Measurements from ENCODE around the gene KDELR3.

DNA sequence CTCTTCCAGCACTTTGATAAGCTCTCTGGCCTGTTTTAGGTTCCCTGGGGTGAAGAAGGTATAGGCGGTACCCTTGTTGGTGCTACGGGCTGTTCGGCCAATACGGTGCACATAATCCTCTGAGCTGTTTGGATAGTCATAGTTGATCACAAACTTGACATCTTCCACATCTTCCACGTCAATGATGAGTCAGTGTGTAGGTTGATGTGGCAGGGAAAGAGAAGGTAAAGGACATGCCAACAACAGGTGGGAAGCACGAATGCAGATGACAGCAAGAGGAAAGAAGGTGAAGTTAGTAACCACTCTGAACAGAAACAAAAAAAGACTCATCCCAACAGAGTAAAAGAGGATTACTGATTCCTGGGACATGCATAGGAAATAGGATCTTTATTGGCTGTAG is 20.1 kb downstream of the KDELR3 start:
- TF ChIP-seq, protein P1, sequence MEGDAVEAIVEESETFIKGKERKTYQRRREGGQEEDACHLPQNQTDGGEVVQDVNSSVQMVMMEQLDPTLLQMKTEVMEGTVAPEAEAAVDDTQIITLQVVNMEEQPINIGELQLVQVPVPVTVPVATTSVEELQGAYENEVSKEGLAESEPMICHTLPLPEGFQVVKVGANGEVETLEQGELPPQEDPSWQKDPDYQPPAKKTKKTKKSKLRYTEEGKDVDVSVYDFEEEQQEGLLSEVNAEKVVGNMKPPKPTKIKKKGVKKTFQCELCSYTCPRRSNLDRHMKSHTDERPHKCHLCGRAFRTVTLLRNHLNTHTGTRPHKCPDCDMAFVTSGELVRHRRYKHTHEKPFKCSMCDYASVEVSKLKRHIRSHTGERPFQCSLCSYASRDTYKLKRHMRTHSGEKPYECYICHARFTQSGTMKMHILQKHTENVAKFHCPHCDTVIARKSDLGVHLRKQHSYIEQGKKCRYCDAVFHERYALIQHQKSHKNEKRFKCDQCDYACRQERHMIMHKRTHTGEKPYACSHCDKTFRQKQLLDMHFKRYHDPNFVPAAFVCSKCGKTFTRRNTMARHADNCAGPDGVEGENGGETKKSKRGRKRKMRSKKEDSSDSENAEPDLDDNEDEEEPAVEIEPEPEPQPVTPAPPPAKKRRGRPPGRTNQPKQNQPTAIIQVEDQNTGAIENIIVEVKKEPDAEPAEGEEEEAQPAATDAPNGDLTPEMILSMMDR (IDR thresholded peaks at IDR 0.05): no peak
- TF ChIP-seq POLR2A (IDR thresholded peaks at IDR 0.05): no peak

Measured in upper lobe of left lung (tissue), 4 donors.